ENCODE results near the gene MYLK2. TPM values are rescaled to one million over a fixed set of nuclear protein-coding genes. Genes with fewer than 3 reads are reported as not detected.

The MYLK2 gene
- total RNA-seq, 2 experiments from 2014 or later, result 0.66 to 0.89 TPM

DNA sequence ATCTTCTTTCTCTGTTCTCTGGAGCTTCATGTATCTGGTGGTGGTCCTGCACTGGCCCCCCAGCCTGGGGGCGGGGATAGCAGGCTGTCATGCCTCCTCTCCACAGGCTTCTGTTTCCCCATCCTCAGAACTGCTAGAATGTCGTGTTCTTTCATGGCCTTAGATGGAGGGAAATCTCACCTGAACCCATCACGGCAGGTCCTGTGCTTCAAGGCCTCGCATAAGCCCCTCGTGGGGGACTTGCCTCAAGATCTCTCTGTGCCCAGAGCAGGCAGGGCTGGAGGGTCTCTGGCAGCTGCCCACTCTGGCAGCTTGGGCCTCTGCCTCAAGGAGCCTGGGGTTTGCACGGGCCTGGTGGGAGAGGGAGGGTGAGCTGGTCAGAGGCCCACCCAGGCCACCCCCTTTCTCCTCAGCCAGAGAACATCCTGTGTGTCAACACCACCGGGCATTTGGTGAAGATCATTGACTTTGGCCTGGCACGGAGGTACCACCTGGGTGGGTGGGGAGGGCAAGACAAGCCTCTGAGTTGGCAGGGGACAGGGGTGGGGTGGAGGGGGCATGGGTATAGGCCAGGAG lies 11.3 kb downstream of the MYLK2 start:
- H3K9me3 Mint-ChIP-seq (ENCODE audit: insufficient read depth), result no peaks in the 10 kb centered on the region
- ATAC-seq, result no peak
- H3K27me3 Mint-ChIP-seq (ENCODE audit: low read depth), result no peaks in the 10 kb centered on the region
- H3K27ac Mint-ChIP-seq, result no peak overlapping the region
- H3K36me3 Mint-ChIP-seq (ENCODE audit: low read depth), result no peaks in the 10 kb centered on the region
- CTCF ChIA-PET, result interaction anchor here (0.8 kb wide), 1 partner anchor 201 kb away, joined by 4 read pairs; no protein-coding TSS in a partner anchor
- no peak for DNase-seq
- H3K4me3 Mint-ChIP-seq, result no peak overlapping the region
- POLR2A ChIA-PET, result no interaction called here
- peaks cover 8% of the 10 kb centered on the region for H3K4me1 Mint-ChIP-seq (ENCODE audit: low read depth)

DNA sequence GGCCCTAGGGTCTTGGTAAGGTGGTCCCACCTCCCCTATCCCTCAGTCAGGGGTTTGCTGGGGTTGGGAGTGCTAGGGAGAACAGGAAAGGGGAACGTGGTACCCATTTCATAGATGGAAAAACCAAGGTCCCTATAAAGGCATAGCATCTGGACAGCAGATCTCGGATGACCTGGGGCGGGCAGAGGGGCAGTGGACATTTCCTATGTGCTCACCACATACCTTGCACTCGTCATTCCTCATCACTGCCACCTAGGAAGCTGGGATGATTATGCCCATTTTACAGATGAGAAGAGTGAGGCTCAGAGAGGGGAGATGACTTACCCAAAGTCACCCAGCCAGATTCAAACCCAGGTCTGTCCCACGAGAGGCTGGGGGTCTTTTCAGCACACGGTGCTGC lies 12.1 kb downstream of the MYLK2 start:
- H3K36me3 Mint-ChIP-seq (ENCODE audit: low read depth), result no peaks in the 10 kb centered on the region
- no peaks in the 10 kb centered on the region for H3K27me3 Mint-ChIP-seq (ENCODE audit: low read depth)
- ChIA-PET POLR2A (no interaction called here), CTCF (no interaction called here)
- no peak for ATAC-seq
- no peak overlapping the region for H3K4me3 Mint-ChIP-seq
- DNase-seq, result no peak
- no peaks in the 10 kb centered on the region for H3K9me3 Mint-ChIP-seq (ENCODE audit: insufficient read depth)
- H3K4me1 Mint-ChIP-seq (ENCODE audit: low read depth), result peaks cover 15% of the 10 kb centered on the region
- H3K27ac Mint-ChIP-seq, result no peak overlapping the region

DNA sequence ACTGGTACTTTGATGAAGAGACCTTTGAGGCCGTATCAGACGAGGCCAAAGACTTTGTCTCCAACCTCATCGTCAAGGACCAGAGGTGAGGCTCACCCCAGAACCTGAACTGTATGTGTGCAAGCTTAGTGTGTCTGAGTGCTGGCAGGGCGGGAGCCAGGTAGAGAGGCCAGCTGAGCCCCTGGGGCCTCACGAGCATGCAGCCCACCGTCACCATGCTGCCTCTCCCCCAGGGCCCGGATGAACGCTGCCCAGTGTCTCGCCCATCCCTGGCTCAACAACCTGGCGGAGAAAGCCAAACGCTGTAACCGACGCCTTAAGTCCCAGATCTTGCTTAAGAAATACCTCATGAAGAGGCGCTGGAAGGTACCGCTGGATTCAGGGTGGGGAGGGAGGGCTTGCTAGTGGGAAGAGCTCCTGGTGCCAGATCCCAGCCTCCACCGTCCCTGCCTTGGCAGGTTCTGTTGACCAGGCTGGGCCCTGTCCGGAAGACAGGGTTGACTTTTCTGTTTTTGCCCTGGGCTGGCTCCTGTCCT lies 12.7 kb downstream of the MYLK2 start:
- DNase-seq (no peak), ATAC-seq (no peak)
- no peaks in the 10 kb centered on the region for H3K9me3 Mint-ChIP-seq (ENCODE audit: insufficient read depth)
- POLR2A ChIA-PET, result no interaction called here
- no peaks in the 10 kb centered on the region for H3K27me3 Mint-ChIP-seq (ENCODE audit: low read depth)
- H3K36me3 Mint-ChIP-seq (ENCODE audit: low read depth), result no peaks in the 10 kb centered on the region
- H3K4me1 Mint-ChIP-seq (ENCODE audit: low read depth), result peaks cover 22% of the 10 kb centered on the region
- CTCF ChIA-PET, result no interaction called here
- H3K4me3 Mint-ChIP-seq, result no peak overlapping the region
- H3K27ac Mint-ChIP-seq, result no peak overlapping the region

DNA sequence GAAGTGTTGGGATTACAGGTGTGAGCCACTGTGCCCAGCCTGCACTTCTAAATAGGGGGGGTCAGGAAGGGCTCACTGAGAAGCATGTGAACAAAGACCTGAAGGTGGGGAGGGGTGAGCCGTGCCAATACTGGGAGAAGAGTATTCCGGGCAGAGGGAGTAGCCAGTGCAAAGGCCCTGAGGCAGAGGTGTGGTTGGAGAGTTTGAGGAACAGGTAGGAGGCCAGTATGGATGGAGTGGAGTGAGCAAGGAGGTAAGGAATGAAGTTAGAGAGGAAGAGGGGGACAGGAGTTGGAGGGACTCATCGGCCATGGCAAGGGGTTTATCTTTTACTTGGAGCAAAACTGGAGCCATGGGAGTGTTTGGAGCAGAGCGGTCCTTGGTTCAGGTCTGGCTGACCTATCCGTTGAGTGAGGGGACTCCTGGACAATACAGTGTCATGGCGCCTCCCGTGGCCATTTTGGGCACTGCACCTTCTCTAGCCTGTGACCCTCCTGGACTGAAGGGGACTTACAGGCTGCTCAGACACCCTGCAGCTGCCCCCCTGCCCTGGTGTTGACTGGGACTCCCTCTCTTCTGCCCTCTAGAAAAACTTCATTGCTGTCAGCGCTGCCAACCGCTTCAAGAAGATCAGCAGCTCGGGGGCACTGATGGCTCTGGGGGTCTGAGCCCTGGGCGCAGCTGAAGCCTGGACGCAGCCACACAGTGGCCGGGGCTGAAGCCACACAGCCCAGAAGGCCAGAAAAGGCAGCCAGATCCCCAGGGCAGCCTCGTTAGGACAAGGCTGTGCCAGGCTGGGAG lies 14.2 kb downstream of the MYLK2 start:
- Mint-ChIP-seq H3K27me3 (ENCODE audit: low read depth) (no peaks in the 10 kb centered on the region), H3K9me3 (ENCODE audit: insufficient read depth) (no peaks in the 10 kb centered on the region), H3K27ac (no peak overlapping the region), H3K4me3 (no peak overlapping the region), H3K4me1 (ENCODE audit: low read depth) (peaks cover 23% of the 10 kb centered on the region), H3K36me3 (ENCODE audit: low read depth) (no peaks in the 10 kb centered on the region)
- POLR2A ChIA-PET, result no interaction called here
- CTCF ChIA-PET, result interaction anchor here (0.7 to 2.2 kb wide), 7 partner anchors 9 to 179 kb away, joined by 3 to 5 read pairs (median 3); partner anchors contain the start of gene PDRG1
- ATAC-seq (no peak), DNase-seq (peak; percentile 74)

DNA sequence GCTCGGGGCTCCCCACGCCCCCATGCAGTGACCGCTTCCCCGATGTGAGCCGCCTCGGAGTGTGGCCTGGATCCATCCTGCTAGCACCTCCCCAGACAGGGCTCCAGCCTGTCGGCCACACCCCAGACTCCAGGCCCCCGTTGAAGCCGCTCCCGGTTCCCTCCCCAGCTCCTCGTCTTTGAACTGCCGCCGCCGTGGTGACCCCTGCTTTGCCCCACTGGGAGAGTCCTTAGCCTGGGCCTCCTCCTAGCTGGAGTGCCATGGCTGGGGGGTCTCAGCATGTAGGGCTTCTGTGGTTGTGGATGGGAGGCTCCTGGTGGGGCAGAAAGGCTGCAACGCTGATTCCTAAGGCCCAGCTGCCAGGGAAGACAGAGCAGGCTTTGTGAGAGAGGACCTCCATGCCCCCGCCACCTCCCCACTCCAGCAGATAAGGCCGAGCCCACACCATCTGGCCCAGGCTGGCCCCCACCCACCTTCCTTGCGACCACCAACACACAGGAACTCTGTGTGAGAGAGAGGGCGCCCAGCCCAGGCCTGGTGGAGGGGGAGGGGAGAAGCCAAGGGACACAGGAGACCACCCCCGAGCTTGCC lies 14.9 kb downstream of the MYLK2 start:
- H3K27ac Mint-ChIP-seq, result no peak overlapping the region

DNA sequence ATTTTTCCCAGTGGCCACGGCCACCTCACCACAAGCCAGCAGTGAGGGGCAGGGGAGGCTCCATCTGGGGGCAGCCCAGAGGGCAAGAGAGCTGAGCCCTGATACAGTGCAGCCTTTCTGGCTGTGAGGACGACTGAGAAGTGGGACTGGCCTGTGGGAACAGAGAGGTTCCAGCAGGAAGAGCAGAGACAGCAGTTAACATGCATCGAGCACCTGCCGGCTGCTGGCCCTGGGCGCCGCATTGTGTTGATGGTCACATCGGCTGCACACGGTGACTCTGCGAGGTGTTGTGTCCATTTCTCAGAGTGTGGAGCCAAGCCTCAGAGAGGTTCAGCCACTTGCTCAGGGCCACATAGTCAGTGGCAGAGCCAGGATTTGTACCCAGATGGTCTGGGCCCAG lies 16.4 kb downstream of the MYLK2 start:
- H3K4me3 Mint-ChIP-seq, result no peak overlapping the region
- H3K27me3 Mint-ChIP-seq (ENCODE audit: low read depth), result no peaks in the 10 kb centered on the region
- ChIA-PET CTCF (interaction anchor here (1.1 to 2.6 kb wide), 3 partner anchors 12 to 116 kb away, joined by 4 to 13 read pairs (median 8); partner anchors contain the start of gene PDRG1), POLR2A (no interaction called here)
- no peak overlapping the region for H3K27ac Mint-ChIP-seq
- peaks cover 23% of the 10 kb centered on the region for H3K4me1 Mint-ChIP-seq (ENCODE audit: low read depth)
- DNase-seq (no peak), ATAC-seq (no peak)
- H3K9me3 Mint-ChIP-seq (ENCODE audit: insufficient read depth), result no peaks in the 10 kb centered on the region
- no peaks in the 10 kb centered on the region for H3K36me3 Mint-ChIP-seq (ENCODE audit: low read depth)

More for the DNA sequence above, 14.9 kb downstream of the MYLK2 start:
- no peak for ATAC-seq
- peaks cover 23% of the 10 kb centered on the region for H3K4me1 Mint-ChIP-seq (ENCODE audit: low read depth)
- H3K27me3 Mint-ChIP-seq (ENCODE audit: low read depth), result no peaks in the 10 kb centered on the region
- H3K36me3 Mint-ChIP-seq (ENCODE audit: low read depth), result no peaks in the 10 kb centered on the region
- POLR2A ChIA-PET, result no interaction called here
- CTCF ChIA-PET, result interaction anchor here (0.7 to 2.2 kb wide), 7 partner anchors 8 to 179 kb away, joined by 3 to 5 read pairs (median 3); partner anchors contain the start of gene PDRG1
- H3K9me3 Mint-ChIP-seq (ENCODE audit: insufficient read depth), result no peaks in the 10 kb centered on the region
- no peak overlapping the region for H3K4me3 Mint-ChIP-seq
- no peak for DNase-seq

DNA sequence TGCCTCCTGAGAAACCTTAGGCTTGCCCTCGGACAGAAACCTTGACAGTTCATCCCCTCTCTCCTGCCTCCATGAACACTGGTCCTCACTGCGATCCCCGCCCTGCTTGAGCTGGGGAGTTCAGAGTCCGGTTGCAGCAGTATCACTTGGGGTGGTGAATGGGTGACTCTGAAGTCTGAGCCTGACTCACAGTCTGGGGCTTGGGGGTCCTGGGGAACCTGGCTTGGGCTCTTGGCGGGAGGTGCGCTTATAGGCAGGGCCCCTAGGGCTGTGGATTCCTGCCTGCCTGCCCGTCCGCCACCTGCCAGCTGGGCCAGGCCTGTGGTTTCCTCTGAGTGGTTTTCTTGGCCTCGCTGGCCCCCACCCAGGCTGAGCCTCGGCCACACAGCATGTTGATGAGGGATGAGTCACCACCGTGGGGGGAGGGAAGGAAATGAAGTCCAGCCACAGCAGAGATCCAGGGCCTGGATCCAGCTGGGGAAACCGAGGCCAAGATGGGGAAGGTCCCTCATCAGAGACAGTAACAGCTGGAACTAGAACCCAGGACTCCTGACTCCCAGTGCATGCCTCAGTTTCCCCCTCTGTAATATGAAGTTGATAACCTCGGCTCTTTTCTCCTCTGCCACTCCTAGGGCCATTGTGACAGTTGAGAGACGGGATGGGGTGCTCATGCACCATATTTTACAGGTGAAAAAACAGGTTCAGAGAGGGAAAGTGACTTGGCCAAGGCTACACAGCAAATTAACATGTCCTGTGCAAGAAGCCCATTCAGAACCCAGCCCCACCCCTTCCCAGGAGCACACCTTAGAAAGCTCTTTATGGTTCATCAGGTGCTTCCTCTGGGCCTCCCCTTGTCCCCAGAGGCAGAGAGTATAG lies 17.1 kb downstream of the MYLK2 start:
- peak; percentile 65 for DNase-seq
- peaks cover 23% of the 10 kb centered on the region for H3K4me1 Mint-ChIP-seq (ENCODE audit: low read depth)
- ATAC-seq, result peak; percentile 54
- H3K36me3 Mint-ChIP-seq (ENCODE audit: low read depth), result no peaks in the 10 kb centered on the region
- H3K4me3 Mint-ChIP-seq, result no peak overlapping the region
- ChIA-PET CTCF (interaction anchor here (1.0 to 2.6 kb wide), 5 partner anchors 9 to 116 kb away, joined by 3 to 19 read pairs (median 8); partner anchors contain the start of gene PDRG1), POLR2A (no interaction called here)
- no peaks in the 10 kb centered on the region for H3K9me3 Mint-ChIP-seq (ENCODE audit: insufficient read depth)
- no peaks in the 10 kb centered on the region for H3K27me3 Mint-ChIP-seq (ENCODE audit: low read depth)
- H3K27ac Mint-ChIP-seq, result no peak overlapping the region

DNA sequence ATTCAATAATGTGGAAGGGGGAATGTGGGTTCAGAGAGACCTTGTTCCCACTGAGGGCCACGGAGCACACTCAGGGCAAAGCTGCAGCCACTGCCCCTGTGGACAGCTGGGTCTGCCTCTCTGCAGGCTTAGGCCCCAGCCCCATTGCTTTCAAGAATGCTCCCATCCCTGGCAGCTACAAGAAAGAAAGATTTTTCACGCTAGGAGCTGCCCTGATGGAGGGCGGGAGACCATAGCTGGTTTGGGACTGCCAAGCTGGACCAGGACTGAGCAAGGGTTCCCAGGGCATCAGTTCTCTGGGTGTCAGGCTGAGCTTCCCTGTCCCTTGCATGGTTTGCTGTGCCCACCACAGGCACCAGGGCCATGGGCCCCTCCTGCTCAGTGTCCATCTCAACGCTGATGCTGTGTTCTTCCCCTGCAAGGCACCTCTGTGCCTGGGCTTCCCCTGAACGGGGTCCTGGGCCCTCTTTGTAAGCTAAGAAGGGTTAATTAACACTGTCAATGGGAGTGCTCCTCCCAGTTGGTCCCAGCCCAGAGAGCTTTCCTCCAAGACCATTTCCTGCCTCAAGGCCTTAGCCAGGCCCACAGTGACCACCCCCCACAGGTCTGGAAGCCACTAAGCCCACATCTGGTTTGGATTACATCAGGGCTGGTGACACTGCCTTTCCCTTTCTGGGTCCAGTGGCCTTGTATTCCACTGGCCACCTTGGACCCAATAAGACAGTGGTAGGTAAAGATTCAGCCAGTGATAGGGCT lies 17.9 kb downstream of the MYLK2 start:
- ChIA-PET CTCF (interaction anchor here (1.0 to 2.6 kb wide), 5 partner anchors 10 to 115 kb away, joined by 3 to 19 read pairs (median 8); partner anchors contain the start of gene PDRG1), POLR2A (no interaction called here)
- H3K36me3 Mint-ChIP-seq (ENCODE audit: low read depth), result no peaks in the 10 kb centered on the region
- H3K27me3 Mint-ChIP-seq (ENCODE audit: low read depth), result no peaks in the 10 kb centered on the region
- no peak overlapping the region for H3K27ac Mint-ChIP-seq
- H3K4me3 Mint-ChIP-seq, result no peak overlapping the region
- ATAC-seq (no peak), DNase-seq (no peak)
- H3K4me1 Mint-ChIP-seq (ENCODE audit: low read depth), result peaks cover 23% of the 10 kb centered on the region
- H3K9me3 Mint-ChIP-seq (ENCODE audit: insufficient read depth), result no peaks in the 10 kb centered on the region

DNA sequence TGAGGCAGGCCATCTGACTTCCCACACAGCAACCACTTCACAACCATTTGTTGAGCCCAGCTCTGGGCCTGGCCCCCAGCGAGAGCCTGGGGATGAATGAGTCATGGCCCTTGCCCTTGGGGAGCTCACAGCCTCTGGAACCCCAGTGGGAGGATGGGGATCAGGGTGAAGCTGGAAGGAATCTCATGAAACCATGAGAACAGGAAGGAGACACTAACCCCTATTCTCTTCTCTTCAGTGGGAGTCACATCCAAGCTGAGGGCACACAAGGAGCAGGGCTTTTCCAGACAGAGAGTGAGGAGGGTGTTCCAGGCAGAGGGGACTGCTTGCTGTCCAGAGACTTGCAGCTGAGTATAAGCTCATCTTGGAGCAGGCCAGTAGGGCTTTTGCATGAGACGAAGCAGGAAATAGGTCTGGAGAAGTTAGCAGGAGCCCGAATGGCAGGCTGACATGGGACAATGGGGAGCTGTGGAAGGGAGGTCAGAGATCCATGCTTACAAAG lies 18.8 kb downstream of the MYLK2 start:
- Mint-ChIP-seq H3K4me3 (no peak overlapping the region), H3K36me3 (ENCODE audit: low read depth) (no peaks in the 10 kb centered on the region), H3K9me3 (ENCODE audit: insufficient read depth) (no peaks in the 10 kb centered on the region), H3K27ac (no peak overlapping the region), H3K27me3 (ENCODE audit: low read depth) (no peaks in the 10 kb centered on the region), H3K4me1 (ENCODE audit: low read depth) (peaks cover 23% of the 10 kb centered on the region)
- DNase-seq (no peak), ATAC-seq (no peak)
- ChIA-PET CTCF (interaction anchor here (1.5 to 2.7 kb wide), 4 partner anchors 9 to 15 kb away, joined by 11 to 19 read pairs (median 13); no protein-coding TSS in a partner anchor), POLR2A (no interaction called here)

DNA sequence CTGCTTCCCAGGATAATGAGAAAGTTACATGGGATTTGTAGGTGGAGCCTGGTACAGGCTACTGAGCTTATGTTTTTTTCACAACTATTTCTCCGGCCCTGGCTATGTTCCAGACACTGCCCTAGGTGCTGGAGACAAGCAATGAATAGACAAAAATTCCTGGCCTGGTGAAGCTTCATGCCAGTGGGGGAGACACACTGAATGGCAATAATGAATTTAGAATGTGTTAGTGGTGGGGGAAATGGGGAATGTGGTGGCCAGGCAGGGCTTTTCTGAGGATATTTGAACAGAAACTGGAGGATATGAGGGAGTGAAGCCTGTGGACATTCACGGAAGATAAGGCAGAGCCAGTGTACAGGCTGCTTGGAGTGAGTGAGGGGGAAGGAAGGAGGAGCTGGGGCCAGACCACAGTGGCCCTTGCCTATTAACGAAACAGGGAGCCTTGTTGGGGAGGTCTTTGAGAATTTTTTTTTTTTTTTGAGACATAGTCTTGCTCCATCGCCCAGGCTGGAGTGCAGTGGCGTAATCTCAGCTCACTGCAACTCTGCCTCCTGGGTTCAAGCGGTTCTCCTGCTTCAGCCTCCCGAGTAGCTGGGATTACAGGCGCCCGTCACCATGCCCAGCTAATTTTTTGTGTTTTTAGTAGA lies 19.6 kb downstream of the MYLK2 start:
- H3K4me3 Mint-ChIP-seq, result no peak overlapping the region
- peaks cover 23% of the 10 kb centered on the region for H3K4me1 Mint-ChIP-seq (ENCODE audit: low read depth)
- POLR2A ChIA-PET, result no interaction called here
- DNase-seq (no peak), ATAC-seq (no peak)
- no peaks in the 10 kb centered on the region for H3K27me3 Mint-ChIP-seq (ENCODE audit: low read depth)
- no peak overlapping the region for H3K27ac Mint-ChIP-seq
- CTCF ChIA-PET, result interaction anchor here (1.5 to 2.7 kb wide), 2 partner anchors 14 to 16 kb away, joined by 11 to 13 read pairs; no protein-coding TSS in a partner anchor
- H3K9me3 Mint-ChIP-seq (ENCODE audit: insufficient read depth), result no peaks in the 10 kb centered on the region
- no peaks in the 10 kb centered on the region for H3K36me3 Mint-ChIP-seq (ENCODE audit: low read depth)
